Sigmoid colon (tissue), 7 donors: ENCODE data around the gene CD27. TPM values are rescaled to one million over a fixed set of nuclear protein-coding genes. Genes with fewer than 3 reads are reported as not detected.

Source experiments
- DNase-seq: peaks from one replicate; pipeline ENCODE4 v3.0.0-alpha.2; 2019
- H3K27ac ChIP-seq, 4 donors: fragments of 200-600 bp; sonication (generic); one replicate each; pipeline ENCODE4 v1.5.1; 2016 to 2019; ENCODE audit warnings: mild to moderate bottlenecking in 1 of 4
- H3K27me3 ChIP-seq, 3 donors: fragments of 200-600 bp; sonication (generic); one replicate each; pipeline ENCODE4 v1.5.1; 2019; ENCODE audit warnings: mild to moderate bottlenecking in 1 of 3
- H3K36me3 ChIP-seq, 4 donors: fragments of 200-600 bp; sonication (generic); one replicate each; pipeline ENCODE4 v1.5.1; 2016 to 2019
- H3K4me1 ChIP-seq, 4 donors: fragments of 200-600 bp; sonication (generic); one replicate each; pipeline ENCODE4 v1.5.1; 2017 to 2019
- H3K4me3 ChIP-seq, 4 donors: fragments of 200-600 bp; sonication (generic); one replicate each; pipeline ENCODE4 v1.5.1; 2017 to 2019; ENCODE audit warnings: mild to moderate bottlenecking in 2 of 4, moderate library complexity in 1 of 4
- H3K9me3 ChIP-seq, 4 donors: fragments of 200-600 bp in 3 of 4; sonication (generic) in 3 of 4; one replicate each; pipeline versions ENCODE4 v1.5.1 to v1.6.1; 2013 to 2019
- CTCF ChIP-seq, 4 experiments: fragments of 450-650 bp in 3 of 4; fragments of 200-600 bp in 1 of 4; IDR thresholded peaks; one replicate each; pipeline ENCODE4 v1.5.1; 2016 to 2019; ENCODE audit warnings: antibody characterized with exemption in 4 of 4, mild to moderate bottlenecking in 3 of 4, moderate library complexity in 2 of 4
- EP300 ChIP-seq, 4 donors: sonication (generic); formaldehyde crosslinking; IDR thresholded peaks; one replicate each; pipeline ENCODE4 v1.6.1; 2017; ENCODE audit warnings: antibody characterized with exemption in 4 of 4
- POLR2A ChIP-seq, 2 donors: fragments of 450-650 bp; IDR thresholded peaks; one replicate each; pipeline ENCODE4 v1.6.1; 2016; ENCODE audit warnings: antibody characterized with exemption in 2 of 2, mild to moderate bottlenecking in 2 of 2, moderate library complexity in 2 of 2
- POLR2AphosphoS5 ChIP-seq, 4 donors: sonication (generic); formaldehyde crosslinking; IDR thresholded peaks; one replicate each; pipeline ENCODE4 v1.6.1; 2017; ENCODE audit warnings: antibody characterized with exemption in 4 of 4
- WGBS, 2 donors: extraction: QIAGEN DNeasy Blood & Tissue Kit; methylation state at CpG; one replicate each; pipeline ENCODE4 v1.1.7; 2013; 5-methylcytosine and 5-hydroxymethylcytosine counted together
- intact Hi-C: fragments of 100-400 bp; cut with DNase I; formaldehyde crosslinking; loops from one replicate; pipeline ENCODE4 v1.15.1; 2023
- polyA plus RNA-seq, 3 donors: library from polyadenylated mRNA; stranded (reverse); fragments of 200-250 nt; gene quantifications; one replicate each; pipeline ENCODE4 v1.2.3, GENCODE V29; 2013
- total RNA-seq, 4 donors: library from RNA; depleted of rRNA; stranded (reverse); fragments of >200 nt; gene quantifications; one replicate each; pipeline ENCODE4 v1.1.0, GENCODE V29; 2016
- donor health status: healthy with polysubstance abuse.
- donor health status: Bipolar disorder and iron deficiency.
- donor health status: healthy.

CD27 gene
- total and polyA plus RNA-seq, 7 donors = 0.60 to 29.0 (median 1.6) TPM; not detected in 3

GRCh38 chr12:6437586-6437985 lies 7.2 kb upstream of the CD27 start:
- H3K27me3 ChIP-seq = no peaks in the 10 kb centered on the region
- no peak overlapping the region for H3K27ac ChIP-seq
- WGBS, 2 donors = 89 to 92% methylated on average over 3 of the region's 3 CpGs
- peaks cover 0 to 13% (median 3%) of the 10 kb centered on the region in 4 donors for H3K36me3 ChIP-seq
- no peaks in the 10 kb centered on the region for H3K9me3 ChIP-seq
- intact Hi-C loops = no loop called here
- H3K4me1 ChIP-seq = no peaks in the 10 kb centered on the region
- H3K4me3 ChIP-seq = no peak overlapping the region
- TF ChIP-seq CTCF (IDR thresholded peaks at IDR 0.05) (no peak), POLR2AphosphoS5 (IDR thresholded peaks at IDR 0.05) (no peak), EP300 (IDR thresholded peaks at IDR 0.05) (no peak), POLR2A (IDR thresholded peaks at IDR 0.05) (no peak)
- no peak for DNase-seq

GRCh38 chr12:6438345-6438744 lies 6.4 kb upstream of the CD27 start:
- H3K27me3 ChIP-seq = no peaks in the 10 kb centered on the region
- peak; percentile 43 for DNase-seq
- intact Hi-C loops = no loop called here

GRCh38 chr12:6440391-6440790 lies 4.4 kb upstream of the CD27 start:
- no peak for DNase-seq
- H3K27ac ChIP-seq = no peak overlapping the region
- H3K36me3 ChIP-seq = peaks cover 0 to 36% (median 7%) of the 10 kb centered on the region in 4 donors
- TF ChIP-seq POLR2AphosphoS5 (IDR thresholded peaks at IDR 0.05) = no peak
- no peak for TF ChIP-seq EP300 (IDR thresholded peaks at IDR 0.05)
- TF ChIP-seq CTCF (IDR thresholded peaks at IDR 0.05) = no peak
- no peak for TF ChIP-seq POLR2A (IDR thresholded peaks at IDR 0.05)
- no peaks in the 10 kb centered on the region for H3K4me1 ChIP-seq
- H3K27me3 ChIP-seq = no peaks in the 10 kb centered on the region
- no peak overlapping the region for H3K4me3 ChIP-seq
- 21 to 25% methylated on average over 1 of the region's 1 CpG for WGBS, 2 donors
- no peaks in the 10 kb centered on the region for H3K9me3 ChIP-seq
- intact Hi-C loops = no loop called here

More at GRCh38 chr12:6438345-6438744, 6.4 kb upstream of the CD27 start:
- Histone ChIP-seq H3K9me3 (no peaks in the 10 kb centered on the region), H3K4me3 (no peak overlapping the region), H3K4me1 (no peaks in the 10 kb centered on the region), H3K36me3 (peaks cover 0 to 16% (median 6%) of the 10 kb centered on the region in 4 donors), H3K27ac (no peak overlapping the region)
- TF ChIP-seq CTCF (IDR thresholded peaks at IDR 0.05) = no peak
- WGBS, 2 donors = 91 to 95% methylated on average over 12 of the region's 12 CpGs

GRCh38 chr12:6442836-6443235 lies 1.9 kb upstream of the CD27 start:
- DNase-seq = no peak
- no peak for TF ChIP-seq POLR2A (IDR thresholded peaks at IDR 0.05)
- TF ChIP-seq EP300 (IDR thresholded peaks at IDR 0.05) = no peak
- TF ChIP-seq CTCF (IDR thresholded peaks at IDR 0.05) = no peak
- TF ChIP-seq POLR2AphosphoS5 (IDR thresholded peaks at IDR 0.05) = no peak
- intact Hi-C loops = no loop called here
- peaks cover 0 to under 1% (median 0%) of the 10 kb centered on the region in 4 donors for H3K4me1 ChIP-seq
- H3K36me3 ChIP-seq = peaks cover 0 to 60% (median 14%) of the 10 kb centered on the region in 4 donors
- no peaks in the 10 kb centered on the region for H3K27me3 ChIP-seq
- H3K9me3 ChIP-seq = no peaks in the 10 kb centered on the region
- 78 to 86% methylated on average over 9 of the region's 9 CpGs for WGBS, 2 donors
- no peak overlapping the region for H3K4me3 ChIP-seq
- H3K27ac ChIP-seq = no peak overlapping the region

- peaks cover 0 to 60% (median 14%) of the 10 kb centered on the region in 4 donors for H3K36me3 ChIP-seq
- TF ChIP-seq CTCF (IDR thresholded peaks at IDR 0.05) (no peak), EP300 (IDR thresholded peaks at IDR 0.05) (no peak), POLR2A (IDR thresholded peaks at IDR 0.05) (no peak), POLR2AphosphoS5 (IDR thresholded peaks at IDR 0.05) (no peak)
- H3K9me3 ChIP-seq = no peaks in the 10 kb centered on the region
- peak; percentile 36 for DNase-seq
- intact Hi-C loops = no loop called here
- H3K4me1 ChIP-seq = peaks cover 0 to 5% (median under 1%) of the 10 kb centered on the region in 4 donors
- H3K27ac ChIP-seq = no peak overlapping the region
- no peaks in the 10 kb centered on the region for H3K27me3 ChIP-seq
- WGBS, 2 donors = 53 to 75% methylated on average over 9 of the region's 9 CpGs
- no peak overlapping the region for H3K4me3 ChIP-seq
Measured at GRCh38 chr12:6443361-6443983, 1.3 kb upstream of the CD27 start.
